NB4 (cell line): ENCODE results near the gene DBP.

Source experiments
- DNase-seq: peaks from one replicate; pipeline ENCODE4 v3.0.0; 2010; ENCODE audit warnings: low read depth
- H3K4me3 ChIP-seq: one replicate; pipeline ENCODE4 v1.5.1; 2011; ENCODE audit warnings: mild to moderate bottlenecking, low read depth, low read length, moderate library complexity
- CTCF ChIP-seq: IDR thresholded peaks from one replicate; pipeline ENCODE4 v1.5.1; 2012; ENCODE audit warnings: low read depth, low read length
- MAX ChIP-seq: IDR thresholded peaks from 2 replicates; pipeline ENCODE4 v1.6.1; 2011; ENCODE audit warnings: low read depth, low read length
- MYC ChIP-seq: IDR thresholded peaks from 2 replicates; pipeline ENCODE4 v1.6.1; 2011; ENCODE audit warnings: low read depth, low read length
- POLR2A ChIP-seq: IDR thresholded peaks from 2 replicates; pipeline ENCODE4 v1.6.1; 2011; ENCODE audit warnings: mild to moderate bottlenecking; ENCODE audit not compliant: insufficient read length; ENCODE audit errors: extremely low read depth

DBP gene

GRCh38 chr19:48603449-48603848 is 33.7 kb downstream of the DBP start:
- DNase-seq = no peak
- H3K4me3 ChIP-seq = no peak overlapping the region
- no peak for TF ChIP-seq MAX
- no peak for TF ChIP-seq MYC
- TF ChIP-seq CTCF = no peak
- no peak for TF ChIP-seq POLR2A

GRCh38 chr19:48603001-48603400 is 34.2 kb downstream of the DBP start:
- TF ChIP-seq MAX = no peak
- no peak for TF ChIP-seq MYC
- no peak for TF ChIP-seq CTCF
- no peak for TF ChIP-seq POLR2A
- H3K4me3 ChIP-seq = no peak overlapping the region
- DNase-seq = peak; percentile 34

GRCh38 chr19:48600679-48601417 is 36.3 kb downstream of the DBP start:
- peak; percentile 33 for DNase-seq
- no peak overlapping the region for H3K4me3 ChIP-seq
- TF ChIP-seq POLR2A = no peak
- TF ChIP-seq MYC = no peak
- no peak for TF ChIP-seq CTCF
- no peak for TF ChIP-seq MAX

- H3K4me3 ChIP-seq = no peak overlapping the region
- DNase-seq = no peak
- TF ChIP-seq MYC (no peak), POLR2A (no peak), CTCF (no peak), MAX (no peak)
Observed at GRCh38 chr19:48598996-48599700, 38.0 kb downstream of the DBP start.

GRCh38 chr19:48596679-48597465 is 40.3 kb downstream of the DBP start:
- no peak for TF ChIP-seq POLR2A
- TF ChIP-seq MAX = no peak
- no peak for TF ChIP-seq MYC
- TF ChIP-seq CTCF = no peak
- peak; percentile 54 for DNase-seq
- no peak overlapping the region for H3K4me3 ChIP-seq
